ENCODE results near the gene EMC8. TPM values are rescaled to one million over a fixed set of nuclear protein-coding genes. Genes with fewer than 3 reads are reported as not detected.
A peak's percentile ranks its signal among the peaks of the same experiment; 100 is the strongest.

Gene EMC8
- 10 to 100 TPM; 27.9 to 40.0 (median 31.8) TPM for total RNA-seq

DNA sequence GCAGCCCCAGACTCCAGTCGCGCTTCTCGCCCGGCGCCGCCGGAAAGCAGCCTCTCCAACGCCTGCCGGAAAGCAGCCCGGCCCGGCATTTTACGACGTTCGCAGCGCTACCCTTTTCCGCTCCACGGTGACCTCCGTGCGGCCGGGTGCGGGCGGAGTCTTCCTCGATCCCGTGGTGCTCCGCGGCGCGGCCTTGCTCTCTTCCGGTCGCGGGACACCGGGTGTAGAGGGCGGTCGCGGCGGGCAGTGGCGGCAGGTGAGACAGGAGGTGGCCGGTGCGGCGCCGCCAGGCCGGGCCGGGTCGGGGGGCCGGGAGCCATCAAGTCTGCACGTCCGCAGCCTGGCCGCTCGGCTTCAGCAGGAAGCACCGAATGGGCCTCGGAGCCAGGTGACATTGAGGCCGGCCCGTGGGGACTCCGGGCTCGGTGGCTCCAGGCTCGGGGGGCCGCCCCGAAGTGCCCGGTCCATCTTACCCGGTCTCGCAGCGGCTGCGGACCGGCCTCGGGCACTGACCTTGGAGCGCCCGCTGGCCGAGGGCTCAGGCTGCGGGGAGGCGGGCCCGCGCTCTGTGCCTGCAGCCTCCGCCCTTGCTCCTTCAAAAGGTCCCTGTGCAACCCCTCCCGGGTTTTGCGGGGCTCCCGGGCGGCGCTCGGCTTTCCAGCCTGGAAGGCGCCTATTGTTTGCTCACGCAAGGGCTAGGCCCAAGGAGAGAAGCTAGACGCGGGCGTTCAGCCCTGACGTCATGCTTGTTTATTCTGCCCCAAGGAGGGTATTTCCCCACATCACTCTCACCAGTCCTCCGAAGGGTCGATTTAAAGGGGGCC is at the start of gene EMC8, which contains the start of gene COX4I1:
EMC8 (minus strand) TSS at position 48 of the 824 bp plus-strand sequence. CDS start 249 bp downstream, outside the sequence.
COX4I1 (plus strand) TSS at position 199 of the 824 bp plus-strand sequence. CDS start 1,511 bp downstream, outside the sequence.
- Histone ChIP-seq H3K27ac (peak within 1 kb of the TSS; percentile 94 to 99 (median 95)), H3K4me3 (peak within 1 kb of the TSS; percentile 97 to 99 (median 98)), H3K27me3 (no peaks in the 10 kb centered on the region), H3K4me1 (peaks cover 21 to 32% (median 27%) of the 10 kb centered on the region in 4 donors), H3K9me3 (no peaks in the 10 kb centered on the region), H3K36me3 (peaks cover 0 to 21% (median 9%) of the 10 kb centered on the region in 4 donors)
- in situ Hi-C loops (cut with MboI; ENCODE audit: low pct_ligation_motif_present in 1 of 4, low pct_unique_long_range_greater_than_20kb in 1 of 4, low sequenced_read_pairs in 3 of 4) (loop anchor here in 1 of 4 donors (25.0 kb wide), 1 partner anchor 713 kb away; the partner anchor contains the start of gene FOXF1), intact Hi-C loops (cut with DNase I; ENCODE audit: low total_unique reads) (no loop called here)
- DNase-seq, result peak; percentile 97
- WGBS, 2 donors (ENCODE audit: low coverage in 1 of 2), result 1% methylated on average over 63 of the region's 87 CpGs; no CpG with 5 or more reads in 1 of the 2 donors
- TF ChIP-seq POLR2A (IDR thresholded peaks at IDR 0.05), result peak; percentile 95
- TF ChIP-seq POLR2AphosphoS5 (IDR thresholded peaks at IDR 0.05), result peak; percentile 95 to 98 (median 95)
- TF ChIP-seq EP300 (IDR thresholded peaks at IDR 0.05; ENCODE audit: low read depth), result no peak
- TF ChIP-seq, protein P1, sequence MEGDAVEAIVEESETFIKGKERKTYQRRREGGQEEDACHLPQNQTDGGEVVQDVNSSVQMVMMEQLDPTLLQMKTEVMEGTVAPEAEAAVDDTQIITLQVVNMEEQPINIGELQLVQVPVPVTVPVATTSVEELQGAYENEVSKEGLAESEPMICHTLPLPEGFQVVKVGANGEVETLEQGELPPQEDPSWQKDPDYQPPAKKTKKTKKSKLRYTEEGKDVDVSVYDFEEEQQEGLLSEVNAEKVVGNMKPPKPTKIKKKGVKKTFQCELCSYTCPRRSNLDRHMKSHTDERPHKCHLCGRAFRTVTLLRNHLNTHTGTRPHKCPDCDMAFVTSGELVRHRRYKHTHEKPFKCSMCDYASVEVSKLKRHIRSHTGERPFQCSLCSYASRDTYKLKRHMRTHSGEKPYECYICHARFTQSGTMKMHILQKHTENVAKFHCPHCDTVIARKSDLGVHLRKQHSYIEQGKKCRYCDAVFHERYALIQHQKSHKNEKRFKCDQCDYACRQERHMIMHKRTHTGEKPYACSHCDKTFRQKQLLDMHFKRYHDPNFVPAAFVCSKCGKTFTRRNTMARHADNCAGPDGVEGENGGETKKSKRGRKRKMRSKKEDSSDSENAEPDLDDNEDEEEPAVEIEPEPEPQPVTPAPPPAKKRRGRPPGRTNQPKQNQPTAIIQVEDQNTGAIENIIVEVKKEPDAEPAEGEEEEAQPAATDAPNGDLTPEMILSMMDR (IDR thresholded peaks at IDR 0.05), result no peak

- Histone ChIP-seq H3K4me3 (no peak overlapping the region), H3K4me1 (peaks cover 4 to 15% (median 12%) of the 10 kb centered on the region in 4 donors), H3K36me3 (no peaks in the 10 kb centered on the region), H3K9me3 (no peaks in the 10 kb centered on the region), H3K27ac (no peak overlapping the region), H3K27me3 (no peaks in the 10 kb centered on the region)
- no peak for TF ChIP-seq POLR2AphosphoS5 (IDR thresholded peaks at IDR 0.05)
- TF ChIP-seq POLR2A (IDR thresholded peaks at IDR 0.05), result no peak
- no peak for TF ChIP-seq EP300 (IDR thresholded peaks at IDR 0.05; ENCODE audit: low read depth)
- TF ChIP-seq, protein P1 (IDR thresholded peaks at IDR 0.05), result no peak
- intact Hi-C loops (cut with DNase I; ENCODE audit: low total_unique reads) (no loop called here), in situ Hi-C loops (cut with MboI; ENCODE audit: low pct_ligation_motif_present in 1 of 4, low pct_unique_long_range_greater_than_20kb in 1 of 4, low sequenced_read_pairs in 3 of 4) (no loop called here)
- WGBS, 2 donors (ENCODE audit: low coverage in 1 of 2), result 0 to 60% methylated on average over 1 to 9 of the region's 9 CpGs
- DNase-seq, result no peak
These were observed 49.6 kb upstream of the EMC8 start for GRCh38 chr16:85848986-85849385.

DNA sequence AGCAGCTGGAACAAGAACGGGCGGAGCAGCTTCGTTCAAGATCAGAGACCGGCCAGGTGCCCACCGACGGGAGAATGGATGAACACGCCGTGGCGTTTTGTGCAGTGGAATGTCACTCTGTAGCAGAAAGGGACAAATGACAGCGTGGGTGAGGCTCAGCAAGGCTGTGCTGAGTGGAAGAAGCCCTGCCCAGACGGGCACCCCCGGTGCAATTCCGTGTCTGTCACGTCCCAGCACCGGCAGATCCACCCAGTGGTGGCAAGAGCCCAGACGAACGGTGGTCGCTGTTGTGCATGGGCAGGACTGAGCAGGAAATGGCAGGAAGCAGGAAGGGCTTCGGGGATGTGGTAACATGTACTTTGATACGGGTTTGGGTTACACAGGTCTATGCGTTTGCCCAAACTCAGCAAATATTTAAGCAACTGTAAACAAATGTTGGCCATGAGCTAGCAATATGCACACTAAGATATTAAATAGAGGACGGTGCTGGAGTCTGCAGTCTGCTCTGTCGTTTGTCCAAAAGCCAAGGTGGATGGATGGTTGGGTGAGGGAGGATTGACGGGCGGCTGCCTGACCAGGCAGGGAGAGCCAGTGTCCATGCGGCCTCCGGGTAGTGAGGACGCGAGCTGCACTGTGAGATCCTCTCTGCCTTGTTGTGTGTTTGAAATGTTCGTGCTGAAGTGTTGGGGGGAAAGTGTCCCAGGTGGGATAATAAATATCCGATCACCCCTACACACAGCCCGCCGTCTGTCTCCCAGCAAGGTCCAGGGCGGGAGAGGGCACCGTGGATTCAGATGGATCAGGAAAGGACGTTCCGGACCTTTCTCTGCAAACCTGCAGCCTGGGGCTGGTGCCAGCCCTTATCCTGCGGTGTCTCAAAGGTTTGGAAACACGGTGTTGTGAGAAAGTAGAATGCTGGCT is 48.6 kb upstream of the EMC8 start:
- in situ Hi-C loops (cut with MboI; ENCODE audit: low pct_ligation_motif_present in 1 of 4, low pct_unique_long_range_greater_than_20kb in 1 of 4, low sequenced_read_pairs in 3 of 4), result no loop called here
- no peak for DNase-seq

More for the DNA sequence above, 48.6 kb upstream of the EMC8 start:
- H3K27me3 ChIP-seq, result no peaks in the 10 kb centered on the region
- H3K36me3 ChIP-seq, result no peaks in the 10 kb centered on the region
- TF ChIP-seq, protein P1 (IDR thresholded peaks at IDR 0.05), result no peak
- no peak overlapping the region for H3K4me3 ChIP-seq
- intact Hi-C loops (cut with DNase I; ENCODE audit: low total_unique reads), result no loop called here
- WGBS, 2 donors (ENCODE audit: low coverage in 1 of 2), result 58 to 63% methylated on average over 20 to 39 of the region's 39 CpGs
- H3K9me3 ChIP-seq, result no peaks in the 10 kb centered on the region
- H3K4me1 ChIP-seq, result peaks cover 4 to 15% (median 12%) of the 10 kb centered on the region in 4 donors
- no peak overlapping the region for H3K27ac ChIP-seq
